ENCODE measurements around the gene IFNA6. TPM values are rescaled to one million over a fixed set of nuclear protein-coding genes. Genes with fewer than 3 reads are reported as not detected.

IFNA6 gene
- total RNA-seq, 1 experiment from 2014 or later: not detected

- DNase-seq (ENCODE audit: low read depth): no peak
These were observed 18.8 kb downstream of the IFNA6 start for GRCh38 chr9:21331676-21332402.

GRCh38 chr9:21326526-21327139 is 24.1 kb downstream of the IFNA6 start:
- no peak for DNase-seq (ENCODE audit: low read depth)

GRCh38 chr9:21324047-21324446 is 26.6 kb downstream of the IFNA6 start:
- no peak for DNase-seq (ENCODE audit: low read depth)

GRCh38 chr9:21322911-21323461 is 27.7 kb downstream of the IFNA6 start:
- DNase-seq (ENCODE audit: low read depth): no peak

GRCh38 chr9:21320465-21320864 is 30.2 kb downstream of the IFNA6 start:
- DNase-seq (ENCODE audit: low read depth): no peak

- no peak for DNase-seq (ENCODE audit: low read depth)
These were observed 32.4 kb downstream of the IFNA6 start for GRCh38 chr9:21317956-21318923.

GRCh38 chr9:21316860-21317259 is 33.8 kb downstream of the IFNA6 start:
- no peak for DNase-seq (ENCODE audit: low read depth)

- DNase-seq (ENCODE audit: low read depth): no peak
These were observed 34.5 kb downstream of the IFNA6 start for GRCh38 chr9:21316032-21316842.

GRCh38 chr9:21314152-21314551 is 36.5 kb downstream of the IFNA6 start:
- DNase-seq (ENCODE audit: low read depth): no peak

- no peak for DNase-seq (ENCODE audit: low read depth)
These were observed 38.8 kb downstream of the IFNA6 start for GRCh38 chr9:21311889-21312288.

GRCh38 chr9:21305213-21305612 is 45.5 kb downstream of the IFNA6 start, which contains the start of gene IFNA5:
Gene IFNA5 (minus strand): TSS chr9:21305313. CDS start chr9:21305256, 57 bp downstream.
- no peak for DNase-seq (ENCODE audit: low read depth)

Other genes with a start within 250 kb of the IFNA6 start
- gene IFNW1, start 209.1 kb downstream of the IFNA6 start, total RNA-seq (2014; rRNA removed; shearing (Covaris generic)): not detected in 2 replicates
- not detected in 2 replicates for gene IFNA21, start 184.2 kb downstream of the IFNA6 start, total RNA-seq (2014; rRNA removed; shearing (Covaris generic))
- gene IFNA4, start 163.3 kb downstream of the IFNA6 start, total RNA-seq (2014; rRNA removed; shearing (Covaris generic)): not detected in 2 replicates
- not detected in 2 replicates for gene IFNA7, start 148.7 kb downstream of the IFNA6 start, total RNA-seq (2014; rRNA removed; shearing (Covaris generic))
- not detected in 2 replicates for gene IFNA10, start 143.7 kb downstream of the IFNA6 start, total RNA-seq (2014; rRNA removed; shearing (Covaris generic))
- gene IFNA16, start 133.6 kb downstream of the IFNA6 start, total RNA-seq (2014; rRNA removed; shearing (Covaris generic)): not detected in 2 replicates
- not detected in 2 replicates for gene IFNA17, start 122.7 kb downstream of the IFNA6 start, total RNA-seq (2014; rRNA removed; shearing (Covaris generic))
- not detected in 2 replicates for gene IFNA14, start 110.9 kb downstream of the IFNA6 start, total RNA-seq (2014; rRNA removed; shearing (Covaris generic))
- gene IFNA5, start 45.6 kb downstream of the IFNA6 start, total RNA-seq (2014; rRNA removed; shearing (Covaris generic)): not detected in 2 replicates
- not detected in 2 replicates for gene KLHL9, start 15.5 kb downstream of the IFNA6 start, total RNA-seq (2014; rRNA removed; shearing (Covaris generic))
- gene IFNA13, start 17.2 kb upstream of the IFNA6 start, total RNA-seq (2014; rRNA removed; shearing (Covaris generic)): not detected in 2 replicates
- gene IFNA2, start 34.5 kb upstream of the IFNA6 start, total RNA-seq (2014; rRNA removed; shearing (Covaris generic)): not detected in 2 replicates
- not detected in 2 replicates for gene IFNA8, start 58.2 kb upstream of the IFNA6 start, total RNA-seq (2014; rRNA removed; shearing (Covaris generic))
- not detected in 2 replicates for gene IFNA1, start 89.6 kb upstream of the IFNA6 start, total RNA-seq (2014; rRNA removed; shearing (Covaris generic))
- not detected in 2 replicates for gene IFNE, start 131.4 kb upstream of the IFNA6 start, total RNA-seq (2014; rRNA removed; shearing (Covaris generic))

Data from Daoy (cell line).